Neuronal stem cell (in vitro differentiated cells): ENCODE measurements around the gene PLLP.

Experiments
- DNase-seq: peaks from one replicate; pipeline ENCODE4 v3.0.0-alpha.2; 2013; ENCODE audit warnings: low spot score
- H2AFZ ChIP-seq: one replicate; pipeline ENCODE4 v1.6.1; 2013; ENCODE audit warnings: mild to moderate bottlenecking, low read length, inconsistent platforms
- H2AK5ac ChIP-seq: 2 replicates; pipeline ENCODE4 v1.6.1; 2013; ENCODE audit warnings: low read depth, mild to moderate bottlenecking, inconsistent platforms, low read length, moderate library complexity, mixed read lengths
- H2BK120ac ChIP-seq: 2 replicates; pipeline ENCODE4 v1.6.1; 2013; ENCODE audit warnings: low read depth, mild to moderate bottlenecking, inconsistent platforms, low read length, moderate library complexity, mixed read lengths
- H2BK12ac ChIP-seq: one replicate; pipeline ENCODE4 v1.6.1; 2013; ENCODE audit warnings: low read length, inconsistent platforms
- H2BK15ac ChIP-seq: 2 replicates; pipeline ENCODE4 v1.6.1; 2013; ENCODE audit warnings: mild to moderate bottlenecking, low read length, inconsistent platforms, mixed read lengths
- H2BK5ac ChIP-seq: one replicate; pipeline ENCODE4 v1.6.1; 2013; ENCODE audit warnings: inconsistent platforms, mild to moderate bottlenecking, low read length, moderate library complexity
- H3K14ac ChIP-seq: one replicate; pipeline ENCODE4 v1.6.1; 2013; ENCODE audit warnings: low read length, inconsistent platforms
- H3K18ac ChIP-seq: 2 replicates; pipeline ENCODE4 v1.6.1; 2013; ENCODE audit warnings: low read length, inconsistent platforms
- H3K23ac ChIP-seq: 2 replicates; pipeline ENCODE4 v1.6.1; 2013; ENCODE audit warnings: low read depth, mild to moderate bottlenecking, mixed read lengths, low read length, inconsistent platforms; ENCODE audit not compliant: poor library complexity
- H3K27ac ChIP-seq: replicated peaks from 3 replicates; pipeline ENCODE4 v1.5.1; 2013; ENCODE audit warnings: low read length, inconsistent platforms
- H3K27me3 ChIP-seq, 3 experiments: 2 replicates each; pipeline ENCODE4 v1.6.1; 2013; ENCODE audit warnings: low read length in 3 of 3, mild to moderate bottlenecking in 2 of 3, inconsistent platforms in 1 of 3, low read depth in 1 of 3, mixed read lengths in 1 of 3, moderate library complexity in 1 of 3; ENCODE audit not compliant: control insufficient read depth in 3 of 3, insufficient read depth in 3 of 3
- H3K36me3 ChIP-seq, 2 donors: replicated peaks in 1 of 2; 2 replicates each; pipeline ENCODE4 v1.6.1; 2013; ENCODE audit warnings: low read length in 2 of 2; ENCODE audit not compliant: control insufficient read depth in 2 of 2, insufficient read depth in 2 of 2
- H3K4ac ChIP-seq: 2 replicates; pipeline ENCODE4 v1.6.1; 2013; ENCODE audit warnings: inconsistent platforms, mild to moderate bottlenecking, low read length, moderate library complexity
- H3K4me1 ChIP-seq, 2 donors: 1 replicate in 1 of 2; 2 replicates in 1 of 2; pipeline ENCODE4 v1.6.1; 2013; ENCODE audit warnings: low read length in 2 of 2, low read depth in 1 of 2; ENCODE audit not compliant: control insufficient read depth in 2 of 2, insufficient read depth in 1 of 2
- H3K4me2 ChIP-seq: one replicate; pipeline ENCODE4 v1.6.1; 2013; ENCODE audit warnings: mild to moderate bottlenecking, low read length, inconsistent platforms; ENCODE audit not compliant: insufficient read depth, poor library complexity, severe bottlenecking
- H3K4me3 ChIP-seq, 2 donors: 2 replicates each; pipeline ENCODE4 v1.5.1; 2013; ENCODE audit warnings: low read length in 2 of 2, mild to moderate bottlenecking in 2 of 2, inconsistent platforms in 1 of 2, moderate library complexity in 1 of 2
- H3K79me1 ChIP-seq: one replicate; pipeline ENCODE4 v1.6.1; 2013; ENCODE audit warnings: low read depth, mild to moderate bottlenecking, inconsistent platforms, low read length, moderate library complexity
- H3K9ac ChIP-seq: one replicate; pipeline ENCODE4 v1.6.1; 2013; ENCODE audit warnings: mild to moderate bottlenecking, low read depth, low read length, inconsistent platforms; ENCODE audit not compliant: poor library complexity
- H3K9me3 ChIP-seq, 2 donors: replicated peaks in 1 of 2; 2 replicates each; pipeline versions ENCODE3 to v1.6.1; 2013; ENCODE audit warnings: low read length in 2 of 2, mild to moderate bottlenecking in 2 of 2, inconsistent platforms in 1 of 2, low read depth in 1 of 2, mixed read lengths in 1 of 2, moderate library complexity in 1 of 2; ENCODE audit not compliant: control insufficient read depth in 2 of 2, insufficient read depth in 1 of 2
- H4K8ac ChIP-seq: one replicate; pipeline ENCODE4 v1.6.1; 2013; ENCODE audit warnings: low read depth, mild to moderate bottlenecking, inconsistent platforms, low read length, moderate library complexity
- H4K91ac ChIP-seq: one replicate; pipeline ENCODE4 v1.6.1; 2013; ENCODE audit warnings: low read length, low read depth, mild to moderate bottlenecking, inconsistent platforms; ENCODE audit not compliant: poor library complexity
- WGBS, 2 donors: extraction: QIAGEN DNeasy Blood & Tissue Kit; methylation state at CpG; one replicate each; pipeline ENCODE4 v1.1.7; 2013; ENCODE audit warnings: missing lambda C conversion rate in 2 of 2, mixed read lengths in 1 of 2; ENCODE audit not compliant: insufficient read length in 2 of 2, insufficient replicate concordance in 1 of 2; ENCODE audit errors: extremely low coverage in 2 of 2; 5-methylcytosine and 5-hydroxymethylcytosine counted together

The PLLP gene

DNA sequence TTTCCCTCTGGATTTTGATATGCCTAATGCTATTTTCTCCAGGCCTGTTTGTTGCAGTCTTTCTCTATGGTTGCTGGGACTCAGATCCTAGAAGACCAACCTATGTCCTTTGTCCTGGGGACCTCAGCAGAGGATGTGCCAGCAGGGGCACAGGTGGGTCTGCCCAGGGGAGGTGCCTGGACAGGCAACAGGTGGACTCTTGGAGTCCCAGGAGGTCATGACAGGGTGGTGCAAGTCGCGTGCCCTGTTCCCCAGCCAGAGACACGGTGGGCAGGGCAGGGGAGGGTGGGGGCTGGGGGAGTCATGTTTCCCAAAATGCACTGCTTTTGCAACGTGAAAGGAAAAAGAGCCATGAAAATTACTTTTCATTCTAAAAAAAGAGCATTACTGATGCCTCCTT, 26.3 kb upstream of the PLLP start:
- Histone ChIP-seq H3K36me3 (no peaks in the 10 kb centered on the region), H3K79me1 (no peaks in the 10 kb centered on the region), H3K4me1 (no peaks in the 10 kb centered on the region), H2BK15ac (no peak overlapping the region), H2AK5ac (no peak overlapping the region), H4K8ac (no peak overlapping the region), H3K27me3 (peaks cover 0 to 22% (median 0%) of the 10 kb centered on the region in 3 experiments), H3K27ac (no peak overlapping the region), H4K91ac (no peak overlapping the region), H3K9ac (no peak overlapping the region), H3K4me3 (no peak overlapping the region), H3K4me2 (no peak overlapping the region), H2AFZ (no peak overlapping the region), H3K14ac (no peak overlapping the region), H3K9me3 (no peaks in the 10 kb centered on the region), H2BK12ac (no peak overlapping the region), H3K4ac (no peak overlapping the region), H3K23ac (no peak overlapping the region), H2BK5ac (no peak overlapping the region), H2BK120ac (no peak overlapping the region), H3K18ac (no peak overlapping the region)
- no peak for DNase-seq
- no CpG with 5 or more reads among the region's 4 CpGs for WGBS, 2 donors

DNA sequence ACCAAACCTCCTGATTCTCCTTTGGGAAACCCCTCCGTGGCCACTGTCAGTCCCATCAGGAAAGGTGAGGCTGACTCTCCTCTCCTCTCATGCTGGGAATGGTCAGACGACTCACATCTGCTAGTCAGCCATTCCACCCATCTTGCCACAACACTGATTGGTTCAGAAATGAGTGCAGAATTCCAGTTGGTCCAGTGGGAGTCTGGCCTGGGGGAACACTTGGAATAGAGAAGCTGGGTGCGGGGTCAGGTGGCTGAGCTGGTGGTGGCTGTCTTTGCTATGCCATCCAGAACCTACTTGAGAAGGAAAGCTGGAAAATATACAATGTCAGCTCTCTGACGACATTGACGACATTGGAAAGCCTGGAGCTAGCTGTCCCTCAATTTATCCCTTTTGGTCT, 23.6 kb upstream of the PLLP start:
- H4K91ac ChIP-seq = no peak overlapping the region
- no peak for DNase-seq
- no peak overlapping the region for H3K9ac ChIP-seq
- H2BK120ac ChIP-seq = no peak overlapping the region
- H4K8ac ChIP-seq = no peak overlapping the region
- no peak overlapping the region for H2AK5ac ChIP-seq
- no peak overlapping the region for H2BK15ac ChIP-seq
- no peak overlapping the region for H3K14ac ChIP-seq
- peaks cover 0 to 22% (median 0%) of the 10 kb centered on the region in 3 experiments for H3K27me3 ChIP-seq
- H3K23ac ChIP-seq = no peak overlapping the region
- no peaks in the 10 kb centered on the region for H3K4me1 ChIP-seq
- no peak overlapping the region for H3K18ac ChIP-seq
- no peaks in the 10 kb centered on the region for H3K9me3 ChIP-seq
- no peak overlapping the region for H3K4ac ChIP-seq
- WGBS, 2 donors = no CpG with 5 or more reads among the region's 5 CpGs
- no peaks in the 10 kb centered on the region for H3K36me3 ChIP-seq
- no peak overlapping the region for H3K27ac ChIP-seq
- no peak overlapping the region for H3K4me2 ChIP-seq
- H2BK5ac ChIP-seq = no peak overlapping the region
- no peak overlapping the region for H3K4me3 ChIP-seq
- no peaks in the 10 kb centered on the region for H3K79me1 ChIP-seq
- no peak overlapping the region for H2BK12ac ChIP-seq
- H2AFZ ChIP-seq = no peak overlapping the region

DNA sequence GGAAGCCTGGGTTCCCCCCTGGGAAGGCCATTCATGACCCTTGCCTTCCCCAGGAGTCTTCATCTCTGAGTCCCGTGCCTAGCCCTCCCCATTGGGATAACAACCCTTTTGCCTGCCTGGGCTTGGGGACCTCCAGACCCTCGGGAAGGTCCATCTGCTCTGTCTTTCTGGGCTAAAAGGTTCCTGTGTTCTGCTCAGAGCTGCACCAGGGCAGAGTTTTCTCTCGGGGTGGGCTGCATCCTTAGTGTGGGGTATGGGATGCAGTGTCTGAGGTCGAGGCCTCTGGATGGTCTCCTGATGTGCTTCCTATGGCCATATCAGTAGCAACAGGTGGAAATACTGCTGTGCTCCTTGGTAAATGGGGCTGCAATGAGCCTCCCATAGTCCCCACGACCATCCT, 22.9 kb upstream of the PLLP start:
- no peak overlapping the region for H3K4me2 ChIP-seq
- H2BK12ac ChIP-seq = no peak overlapping the region
- H4K8ac ChIP-seq = no peak overlapping the region
- no CpG with 5 or more reads among the region's 5 CpGs for WGBS, 2 donors
- H3K4ac ChIP-seq = no peak overlapping the region
- DNase-seq = no peak
- H3K27me3 ChIP-seq = peaks cover 0 to 22% (median 0%) of the 10 kb centered on the region in 3 experiments
- no peak overlapping the region for H2BK120ac ChIP-seq
- H3K27ac ChIP-seq = no peak overlapping the region
- H3K18ac ChIP-seq = no peak overlapping the region
- H2BK5ac ChIP-seq = no peak overlapping the region
- H3K79me1 ChIP-seq = no peaks in the 10 kb centered on the region
- H3K9me3 ChIP-seq = no peaks in the 10 kb centered on the region
- no peak overlapping the region for H3K4me3 ChIP-seq
- no peak overlapping the region for H2AK5ac ChIP-seq
- H3K4me1 ChIP-seq = no peaks in the 10 kb centered on the region
- no peaks in the 10 kb centered on the region for H3K36me3 ChIP-seq
- no peak overlapping the region for H4K91ac ChIP-seq
- no peak overlapping the region for H3K23ac ChIP-seq
- H3K14ac ChIP-seq = no peak overlapping the region
- H3K9ac ChIP-seq = no peak overlapping the region
- H2AFZ ChIP-seq = no peak overlapping the region
- no peak overlapping the region for H2BK15ac ChIP-seq

DNA sequence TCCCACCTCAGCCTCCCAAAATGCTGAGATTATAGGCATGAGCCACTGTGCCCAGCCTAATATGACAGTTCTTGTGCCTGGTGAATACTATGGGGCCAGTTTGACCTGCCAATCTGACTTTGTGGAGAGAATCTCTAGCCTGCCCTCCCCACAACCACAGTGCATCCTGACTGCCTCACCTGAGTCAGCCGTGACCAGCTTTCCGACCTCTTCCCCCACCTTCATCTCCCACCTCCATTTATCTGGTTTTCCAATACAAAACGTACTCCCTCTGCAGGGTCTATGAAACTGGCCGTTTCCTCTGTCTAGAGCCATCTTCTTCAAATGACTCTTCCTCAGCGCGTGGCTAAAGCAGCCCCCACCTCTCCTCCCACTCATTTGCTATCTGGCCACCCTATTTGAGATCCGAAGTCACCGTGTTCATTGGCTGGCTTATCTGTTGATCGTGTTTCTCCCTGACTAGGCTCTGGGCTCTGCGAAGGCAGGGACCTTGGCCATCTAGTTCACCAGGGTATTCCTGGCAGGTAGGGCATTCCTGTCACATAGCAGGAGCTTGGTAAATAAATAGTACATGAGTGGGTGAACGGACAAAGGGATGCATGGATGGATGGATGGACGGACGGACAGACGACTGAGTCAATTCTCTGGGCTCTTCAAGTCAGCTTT, 22.3 kb upstream of the PLLP start:
- H3K18ac ChIP-seq = no peak overlapping the region
- DNase-seq = no peak
- H3K14ac ChIP-seq = no peak overlapping the region
- H3K23ac ChIP-seq = no peak overlapping the region
- no peaks in the 10 kb centered on the region for H3K36me3 ChIP-seq
- no peaks in the 10 kb centered on the region for H3K79me1 ChIP-seq
- no peak overlapping the region for H3K4me2 ChIP-seq
- H3K9ac ChIP-seq = no peak overlapping the region
- no peak overlapping the region for H2BK5ac ChIP-seq
- H2AFZ ChIP-seq = no peak overlapping the region
- no peak overlapping the region for H2BK15ac ChIP-seq
- H2BK120ac ChIP-seq = no peak overlapping the region
- H3K4ac ChIP-seq = no peak overlapping the region
- no peak overlapping the region for H3K4me3 ChIP-seq
- H3K27me3 ChIP-seq = peaks cover 0 to 20% (median 0%) of the 10 kb centered on the region in 3 experiments
- H2BK12ac ChIP-seq = no peak overlapping the region
- H3K4me1 ChIP-seq = no peaks in the 10 kb centered on the region
- no peak overlapping the region for H3K27ac ChIP-seq
- H3K9me3 ChIP-seq = no peaks in the 10 kb centered on the region
- peak overlapping the region; percentile 83 for H4K8ac ChIP-seq
- no peak overlapping the region for H4K91ac ChIP-seq
- no peak overlapping the region for H2AK5ac ChIP-seq
- WGBS, 2 donors = no CpG with 5 or more reads among the region's 14 CpGs
